ENCODE data around the gene KIAA0753.

Gene KIAA0753

GRCh38 chr17:6640536-6641246 lies at the start of gene KIAA0753, which contains the start of gene TXNDC17:
KIAA0753 (minus strand) TSS chr17:6640711; CDS start chr17:6635103, 5,608 bp downstream.
TXNDC17 (plus strand) TSS chr17:6641060; CDS start chr17:6641083, 23 bp downstream.
- peak; percentile 93 for DNase-seq (ENCODE audit: low read depth)

- DNase-seq (ENCODE audit: low read depth) = no peak
Measured at GRCh38 chr17:6688944-6689343, 48.4 kb upstream of the KIAA0753 start.

GRCh38 chr17:6686026-6686425 lies 45.5 kb upstream of the KIAA0753 start:
- DNase-seq (ENCODE audit: low read depth) = no peak

- DNase-seq (ENCODE audit: low read depth) = no peak
Measured at GRCh38 chr17:6684881-6685767, 44.6 kb upstream of the KIAA0753 start.

GRCh38 chr17:6684460-6684783 lies 43.9 kb upstream of the KIAA0753 start:
- no peak for DNase-seq (ENCODE audit: low read depth)

GRCh38 chr17:6683730-6684459 lies 43.4 kb upstream of the KIAA0753 start:
- DNase-seq (ENCODE audit: low read depth) = no peak

- no peak for DNase-seq (ENCODE audit: low read depth)
Measured at GRCh38 chr17:6683081-6683684, 42.7 kb upstream of the KIAA0753 start.

GRCh38 chr17:6682339-6682738 lies 41.8 kb upstream of the KIAA0753 start:
- DNase-seq (ENCODE audit: low read depth) = no peak

- no peak for DNase-seq (ENCODE audit: low read depth)
Measured at GRCh38 chr17:6681671-6682070, 41.2 kb upstream of the KIAA0753 start.

- DNase-seq (ENCODE audit: low read depth) = no peak
Measured at GRCh38 chr17:6681176-6681575, 40.7 kb upstream of the KIAA0753 start.

- DNase-seq (ENCODE audit: low read depth) = no peak
Measured at GRCh38 chr17:6679241-6679640, 38.7 kb upstream of the KIAA0753 start.

GRCh38 chr17:6677946-6678345 lies 37.4 kb upstream of the KIAA0753 start:
- DNase-seq (ENCODE audit: low read depth) = no peak

GRCh38 chr17:6677158-6677831 lies 36.8 kb upstream of the KIAA0753 start:
- no peak for DNase-seq (ENCODE audit: low read depth)

- DNase-seq (ENCODE audit: low read depth) = no peak
Measured at GRCh38 chr17:6676802-6677157, 36.3 kb upstream of the KIAA0753 start.

GRCh38 chr17:6675201-6675825 lies 34.8 kb upstream of the KIAA0753 start:
- DNase-seq (ENCODE audit: low read depth) = no peak

- no peak for DNase-seq (ENCODE audit: low read depth)
Measured at GRCh38 chr17:6674586-6674985, 34.1 kb upstream of the KIAA0753 start.

GRCh38 chr17:6671431-6671830 lies 30.9 kb upstream of the KIAA0753 start:
- DNase-seq (ENCODE audit: low read depth) = no peak

- no peak for DNase-seq (ENCODE audit: low read depth)
Measured at GRCh38 chr17:6670999-6671398, 30.5 kb upstream of the KIAA0753 start.

- no peak for DNase-seq (ENCODE audit: low read depth)
Measured at GRCh38 chr17:6670571-6670970, 30.1 kb upstream of the KIAA0753 start.

- DNase-seq (ENCODE audit: low read depth) = no peak
Measured at GRCh38 chr17:6669479-6670212, 29.1 kb upstream of the KIAA0753 start.

Data from stimulated activated CD8-positive, alpha-beta memory T cell treated with anti-CD3 and anti-CD28 coated beads, Interleukin-4, amount 100 ng/mL, for 24 hours (primary cell).